ENCODE measurements around the gene AGFG1. TPM values are rescaled to one million over a fixed set of nuclear protein-coding genes. Genes with fewer than 3 reads are reported as not detected.

Gene AGFG1
- total RNA-seq, 1 experiment from 2014 or later: 119 TPM

GRCh38 chr2:227474410-227474809 is 2.5 kb downstream of the AGFG1 start:
- Histone ChIP-seq H3K36me3 (ENCODE audit: low read depth) (peaks cover 13% of the 10 kb centered on the region), H3K4me1 (replicated peaks; ENCODE audit: insufficient read depth) (peaks cover 60% of the 10 kb centered on the region), H3K27me3 (ENCODE audit: insufficient read depth, low read depth) (no peaks in the 10 kb centered on the region), H3K9me3 (ENCODE audit: insufficient read depth, low read depth) (no peaks in the 10 kb centered on the region), H3K79me2 (ENCODE audit: low read depth) (peaks cover 81% of the 10 kb centered on the region), H3K4me2 (peak overlapping the region; percentile 97), H3K27ac (peak overlapping the region; percentile 74), H3K4me3 (peak overlapping the region; percentile 96), H4K20me1 (ENCODE audit: insufficient read depth) (peaks cover 54% of the 10 kb centered on the region), H2AFZ (no peak overlapping the region), H3F3A (ENCODE audit: insufficient read depth, low read depth) (peaks cover 11% of the 10 kb centered on the region; the same call in 1 of the 2 replicates), H3K9me2 (ENCODE audit: insufficient read depth) (no peaks in the 10 kb centered on the region)
- POLR2A ChIA-PET (ENCODE audit: unreplicated experiment): interaction anchor here (0.6 kb wide), 1 partner anchor 60 kb away, joined by 5 read pairs; no protein-coding TSS in a partner anchor
- TF ChIP-seq, protein P1, sequence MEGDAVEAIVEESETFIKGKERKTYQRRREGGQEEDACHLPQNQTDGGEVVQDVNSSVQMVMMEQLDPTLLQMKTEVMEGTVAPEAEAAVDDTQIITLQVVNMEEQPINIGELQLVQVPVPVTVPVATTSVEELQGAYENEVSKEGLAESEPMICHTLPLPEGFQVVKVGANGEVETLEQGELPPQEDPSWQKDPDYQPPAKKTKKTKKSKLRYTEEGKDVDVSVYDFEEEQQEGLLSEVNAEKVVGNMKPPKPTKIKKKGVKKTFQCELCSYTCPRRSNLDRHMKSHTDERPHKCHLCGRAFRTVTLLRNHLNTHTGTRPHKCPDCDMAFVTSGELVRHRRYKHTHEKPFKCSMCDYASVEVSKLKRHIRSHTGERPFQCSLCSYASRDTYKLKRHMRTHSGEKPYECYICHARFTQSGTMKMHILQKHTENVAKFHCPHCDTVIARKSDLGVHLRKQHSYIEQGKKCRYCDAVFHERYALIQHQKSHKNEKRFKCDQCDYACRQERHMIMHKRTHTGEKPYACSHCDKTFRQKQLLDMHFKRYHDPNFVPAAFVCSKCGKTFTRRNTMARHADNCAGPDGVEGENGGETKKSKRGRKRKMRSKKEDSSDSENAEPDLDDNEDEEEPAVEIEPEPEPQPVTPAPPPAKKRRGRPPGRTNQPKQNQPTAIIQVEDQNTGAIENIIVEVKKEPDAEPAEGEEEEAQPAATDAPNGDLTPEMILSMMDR (conservative IDR thresholded peaks at IDR 0.05): no peak
- no peak for TF ChIP-seq EZH2 (IDR thresholded peaks at IDR 0.05; ENCODE audit: low read depth)
- intact Hi-C loops (cut with micrococcal nuclease; ENCODE audit: unreplicated experiment): loop anchor here (2.0 to 5.0 kb wide), 2 partner anchors 28 to 183 kb away; no protein-coding TSS in a partner anchor
- CTCF ChIA-PET: no interaction called here
- DNase-seq: peak in 1 of 2 experiments; percentile 85
- no TSS peak for BruUV-seq (replicated peaks)

GRCh38 chr2:227477291-227477690 is 5.3 kb downstream of the AGFG1 start:
- peaks cover 23% of the 10 kb centered on the region for H3K36me3 ChIP-seq (ENCODE audit: low read depth)
- TF ChIP-seq EZH2 (IDR thresholded peaks at IDR 0.05; ENCODE audit: low read depth): no peak
- CTCF ChIA-PET: no interaction called here
- BruUV-seq (replicated peaks): no TSS peak
- intact Hi-C loops (cut with micrococcal nuclease; ENCODE audit: unreplicated experiment): no loop called here
- H3K4me2 ChIP-seq: 0 out of 2 replicates have a peak overlapping the region, but pooled peaks have one; percentile 0
- peaks cover 68% of the 10 kb centered on the region for H3K4me1 ChIP-seq (replicated peaks; ENCODE audit: insufficient read depth)
- H3K79me2 ChIP-seq (ENCODE audit: low read depth): peaks cover 100% of the 10 kb centered on the region
- no peak overlapping the region for H3K4me3 ChIP-seq
- peaks cover 74% of the 10 kb centered on the region for H4K20me1 ChIP-seq (ENCODE audit: insufficient read depth)
- no peaks in the 10 kb centered on the region for H3K27me3 ChIP-seq (ENCODE audit: insufficient read depth, low read depth)
- POLR2A ChIA-PET (ENCODE audit: unreplicated experiment): no interaction called here
- no peaks in the 10 kb centered on the region for H3K9me3 ChIP-seq (ENCODE audit: insufficient read depth, low read depth)
- H3K27ac ChIP-seq: no peak overlapping the region
- H2AFZ ChIP-seq: no peak overlapping the region
- H3K9me2 ChIP-seq (ENCODE audit: insufficient read depth): no peaks in the 10 kb centered on the region
- peaks cover 31% of the 10 kb centered on the region for H3F3A ChIP-seq (ENCODE audit: insufficient read depth, low read depth)
- DNase-seq: no peak

GRCh38 chr2:227479865-227480475 is 8.0 kb downstream of the AGFG1 start:
- no peak for DNase-seq
- no peak for TF ChIP-seq EZH2 (IDR thresholded peaks at IDR 0.05; ENCODE audit: low read depth)
- TF ChIP-seq, protein P1 (conservative IDR thresholded peaks at IDR 0.05): 0 out of 2 replicates have a peak, but pooled peaks have one; percentile 26
- H3K36me3 ChIP-seq (ENCODE audit: low read depth): peaks cover 23% of the 10 kb centered on the region
- no TSS peak for BruUV-seq (replicated peaks)
- intact Hi-C loops (cut with micrococcal nuclease; ENCODE audit: unreplicated experiment): loop anchor here (5.0 kb wide), 1 partner anchor 287 kb away; no protein-coding TSS in a partner anchor
- H3K27ac ChIP-seq: peak overlapping the region; percentile 45
- no peaks in the 10 kb centered on the region for H3K9me3 ChIP-seq (ENCODE audit: insufficient read depth, low read depth)
- H4K20me1 ChIP-seq (ENCODE audit: insufficient read depth): peaks cover 64% of the 10 kb centered on the region
- no peaks in the 10 kb centered on the region for H3K9me2 ChIP-seq (ENCODE audit: insufficient read depth)
- H3K79me2 ChIP-seq (ENCODE audit: low read depth): peaks cover 100% of the 10 kb centered on the region
- no peaks in the 10 kb centered on the region for H3K27me3 ChIP-seq (ENCODE audit: insufficient read depth, low read depth)
- H3K4me3 ChIP-seq: no peak overlapping the region
- POLR2A ChIA-PET (ENCODE audit: unreplicated experiment): interaction anchor here (0.6 to 0.7 kb wide), 3 partner anchors 14 to 410 kb away, joined by 4 to 8 read pairs (median 4); no protein-coding TSS in a partner anchor
- peaks cover 30% of the 10 kb centered on the region for H3F3A ChIP-seq (ENCODE audit: insufficient read depth, low read depth)
- CTCF ChIA-PET: interaction anchor here (0.5 to 0.6 kb wide), 2 partner anchors 52 to 642 kb away, joined by 3 to 7 read pairs; no protein-coding TSS in a partner anchor
- H3K4me1 ChIP-seq (replicated peaks; ENCODE audit: insufficient read depth): peaks cover 60% of the 10 kb centered on the region
- H2AFZ ChIP-seq: no peak overlapping the region
- H3K4me2 ChIP-seq: peak overlapping the region; percentile 20; the same call in 1 of the 2 replicates
